Natural killer cell (primary cell): Measurements from ENCODE around the gene POLR3K. TPM values are rescaled to one million over a fixed set of nuclear protein-coding genes. Genes with fewer than 3 reads are reported as not detected.

Experiments used
- ATAC-seq, 3 donors: fragments of 150-1000 bp in 2 of 3; fragments of 200-7000 bp in 1 of 3; cut with Tn5 transposase; 1 replicate in 1 of 3; 2 replicates in 2 of 3; pipeline ENCODE4 v1.10.0; 2021; ENCODE audit warnings: mild to moderate bottlenecking in 2 of 3, moderate library complexity in 2 of 3
- DNase-seq, 2 donors: peaks; one replicate each; pipeline versions ENCODE4 v3.0.0 to v3.0.0-alpha.2; 2013 to 2021; ENCODE audit warnings: mixed read lengths in 1 of 2
- H3K27ac ChIP-seq: one replicate; pipeline ENCODE4 v1.5.1; 2013; ENCODE audit warnings: mild to moderate bottlenecking, low read length
- H3K27me3 ChIP-seq: one replicate; pipeline ENCODE4 v1.6.1; 2013; ENCODE audit warnings: low read length; ENCODE audit not compliant: control insufficient read depth, insufficient read depth
- H3K36me3 ChIP-seq: one replicate; pipeline ENCODE4 v1.6.1; 2013; ENCODE audit warnings: low read length; ENCODE audit not compliant: control insufficient read depth, insufficient read depth
- H3K4me1 ChIP-seq: one replicate; pipeline ENCODE4 v1.6.1; 2013; ENCODE audit warnings: low read length; ENCODE audit not compliant: control insufficient read depth, insufficient read depth
- H3K4me3 ChIP-seq: one replicate; pipeline ENCODE4 v1.5.1; 2013; ENCODE audit warnings: low read length
- H3K9me3 ChIP-seq: one replicate; pipeline ENCODE4 v1.6.1; 2013; ENCODE audit warnings: low read length; ENCODE audit not compliant: control insufficient read depth, insufficient read depth
- H3K27ac Mint-ChIP-seq, 2 donors: one replicate each; pipeline ENCODE4 v1.8.0; 2022; ENCODE audit warnings: mild to moderate bottlenecking in 2 of 2, mixed read lengths in 2 of 2, moderate library complexity in 1 of 2
- H3K27me3 Mint-ChIP-seq, 2 donors: one replicate each; pipeline ENCODE4 v1.8.0; 2022; ENCODE audit warnings: low read depth in 2 of 2, mixed read lengths in 2 of 2
- H3K36me3 Mint-ChIP-seq: one replicate; pipeline ENCODE4 v1.8.0; 2022; ENCODE audit warnings: mixed read lengths
- H3K4me1 Mint-ChIP-seq, 2 donors: one replicate each; pipeline ENCODE4 v1.8.0; 2022; ENCODE audit warnings: mixed read lengths in 2 of 2
- H3K4me3 Mint-ChIP-seq: one replicate; pipeline ENCODE4 v1.8.0; 2022; ENCODE audit warnings: mild to moderate bottlenecking, moderate library complexity, mixed read lengths
- H3K9me3 Mint-ChIP-seq, 2 donors: one replicate each; pipeline ENCODE4 v1.8.0; 2022; ENCODE audit warnings: mixed read lengths in 2 of 2
- CTCF ChIP-seq: fragments of 200-600 bp; IDR thresholded peaks from one replicate; pipeline ENCODE4 v1.8.0; 2022; ENCODE audit warnings: antibody characterized with exemption
- WGBS: methylation state at CpG from one replicate; pipeline ENCODE4 v1.1.7; 2013; ENCODE audit warnings: missing lambda C conversion rate; ENCODE audit not compliant: insufficient coverage; 5-methylcytosine and 5-hydroxymethylcytosine counted together
- intact Hi-C: fragments of 100-400 bp; cut with micrococcal nuclease; formaldehyde crosslinking; loops from one replicate; pipeline ENCODE4 v1.14.2; 2022
- total RNA-seq, 4 donors: library from RNA; stranded (reverse); fragments of 120-200 nt in 1 of 4; gene quantifications; one replicate each; pipeline versions ENCODE4 v1.2.3 to v1.2.4, GENCODE V29; 2013 to 2022

Gene POLR3K
- total RNA-seq, 3 donors from 2014 or later (not counting 1 experiment from before 2014, with no cell fraction given) = 10.6 to 14.6 (median 11.3) TPM

- no peak for TF ChIP-seq CTCF
- 93% methylated on average over 16 of the region's 16 CpGs for WGBS
- Mint-ChIP-seq H3K4me3 (no peak overlapping the region), H3K27ac (no peak overlapping the region), H3K4me1 (peaks cover 24 to 38% of the 10 kb centered on the region in 2 donors), H3K9me3 (no peaks in the 10 kb centered on the region), H3K36me3 (no peaks in the 10 kb centered on the region), H3K27me3 (peaks cover 0 to 21% of the 10 kb centered on the region in 2 donors)
- DNase-seq (no peak), ATAC-seq (no peak)
- H3K4me3 ChIP-seq = no peak overlapping the region
- intact Hi-C loops = no loop called here
- peaks cover 41% of the 10 kb centered on the region for H3K4me1 ChIP-seq
- H3K27me3 ChIP-seq = peaks cover 13% of the 10 kb centered on the region
- H3K36me3 ChIP-seq = no peaks in the 10 kb centered on the region
- no peaks in the 10 kb centered on the region for H3K9me3 ChIP-seq
- no peak overlapping the region for H3K27ac ChIP-seq
Observed at GRCh38 chr16:74747-75334, 21.4 kb upstream of the POLR3K start.

- peaks cover 0 to 21% of the 10 kb centered on the region in 2 donors for H3K27me3 Mint-ChIP-seq
- H3K4me1 Mint-ChIP-seq = peaks cover 18 to 31% of the 10 kb centered on the region in 2 donors
- Histone ChIP-seq H3K27ac (no peak overlapping the region), H3K36me3 (no peaks in the 10 kb centered on the region), H3K27me3 (peaks cover 13% of the 10 kb centered on the region), H3K4me1 (peaks cover 34% of the 10 kb centered on the region), H3K9me3 (no peaks in the 10 kb centered on the region), H3K4me3 (no peak overlapping the region)
- no peaks in the 10 kb centered on the region for H3K9me3 Mint-ChIP-seq
- TF ChIP-seq CTCF = no peak
- no peak overlapping the region for H3K27ac Mint-ChIP-seq
- no peaks in the 10 kb centered on the region for H3K36me3 Mint-ChIP-seq
- H3K4me3 Mint-ChIP-seq = no peak overlapping the region
- no peak for DNase-seq
- no peak for ATAC-seq
- 90% methylated on average over 12 of the region's 12 CpGs for WGBS
- intact Hi-C loops = no loop called here
Observed at GRCh38 chr16:74051-74746, 20.8 kb upstream of the POLR3K start.

- H3K27me3 Mint-ChIP-seq = peaks cover 0 to 21% of the 10 kb centered on the region in 2 donors
- no peaks in the 10 kb centered on the region for H3K36me3 Mint-ChIP-seq
- TF ChIP-seq CTCF = no peak
- intact Hi-C loops = no loop called here
- Histone ChIP-seq H3K27ac (no peak within 1 kb of the TSS), H3K4me1 (peaks cover 26% of the 10 kb centered on the region), H3K4me3 (no peak within 1 kb of the TSS), H3K36me3 (no peaks in the 10 kb centered on the region), H3K9me3 (no peaks in the 10 kb centered on the region), H3K27me3 (peaks cover 13% of the 10 kb centered on the region)
- H3K4me3 Mint-ChIP-seq = peak within 1 kb of the TSS; percentile 51
- H3K27ac Mint-ChIP-seq = peak within 1 kb of the TSS in 1 of 2 donors; percentile 23
- 22% methylated on average over 61 of the region's 62 CpGs for WGBS
- no peak for DNase-seq
- peak in 2 of 3 donors; percentile 65 to 74 for ATAC-seq
- no peaks in the 10 kb centered on the region for H3K9me3 Mint-ChIP-seq
- H3K4me1 Mint-ChIP-seq = peaks cover 10 to 23% of the 10 kb centered on the region in 2 donors
Observed at GRCh38 chr16:72561-73548, 19.4 kb upstream of the POLR3K start, which contains the start of gene RHBDF1. RHBDF1 (minus strand) TSS chr16:72631; CDS start chr16:65015, 7,616 bp downstream.
